Measurements from ENCODE around the gene ETDC.

Gene ETDC

GRCh38 chrX:135304741-135305140 lies 4.5 kb upstream of the ETDC start:
- no peak overlapping the region for H2AFZ ChIP-seq (ENCODE audit: low read length)
- no peaks in the 10 kb centered on the region for H3K9me2 ChIP-seq (replicated peaks; ENCODE audit: insufficient read depth, low read length)
- no peaks in the 10 kb centered on the region for H4K20me1 ChIP-seq (ENCODE audit: insufficient read depth, low read length)
- H3K4me3 ChIP-seq (ENCODE audit: low read length): no peak overlapping the region
- H3F3A ChIP-seq (ENCODE audit: insufficient read depth, low read length): peaks cover 4% of the 10 kb centered on the region; the same call in 1 of the 2 replicates
- H3K27me3 ChIP-seq (replicated peaks; ENCODE audit: insufficient read depth, low read length): no peaks in the 10 kb centered on the region
- no peaks in the 10 kb centered on the region for H3K36me3 ChIP-seq (replicated peaks; ENCODE audit: insufficient read depth, low read length)
- no peaks in the 10 kb centered on the region for H3K79me2 ChIP-seq (ENCODE audit: low read length)
- TF ChIP-seq CTCF (IDR thresholded peaks at IDR 0.05; ENCODE audit: low read length): no peak
- TF ChIP-seq EZH2 (optimal IDR thresholded peaks at IDR 0.05; ENCODE audit: low read depth, low read length): no peak
- TF ChIP-seq EZH2phosphoT487 (IDR thresholded peaks at IDR 0.05; ENCODE audit: low read length): no peak
- no peak overlapping the region for H3K4me2 ChIP-seq (ENCODE audit: low read depth, low read length)
- DNase-seq: no peak
- H3K4me1 ChIP-seq (ENCODE audit: low read length): peaks cover 17% of the 10 kb centered on the region
- H3K9ac ChIP-seq (ENCODE audit: low read length): no peak overlapping the region
- H3K9me3 ChIP-seq (replicated peaks; ENCODE audit: insufficient read depth, low read length): no peaks in the 10 kb centered on the region
- H3K27ac ChIP-seq (ENCODE audit: low read length): no peak overlapping the region

GRCh38 chrX:135307171-135307570 lies 2.1 kb upstream of the ETDC start:
- no peak overlapping the region for H3K9ac ChIP-seq (ENCODE audit: low read length)
- H3K9me3 ChIP-seq (replicated peaks; ENCODE audit: insufficient read depth, low read length): no peaks in the 10 kb centered on the region
- H3K27me3 ChIP-seq (replicated peaks; ENCODE audit: insufficient read depth, low read length): no peaks in the 10 kb centered on the region
- H2AFZ ChIP-seq (ENCODE audit: low read length): no peak overlapping the region
- H3K4me2 ChIP-seq (ENCODE audit: low read depth, low read length): no peak overlapping the region
- no peaks in the 10 kb centered on the region for H3K36me3 ChIP-seq (replicated peaks; ENCODE audit: insufficient read depth, low read length)
- H3K79me2 ChIP-seq (ENCODE audit: low read length): no peaks in the 10 kb centered on the region
- H3K4me3 ChIP-seq (ENCODE audit: low read length): no peak overlapping the region
- no peak overlapping the region for H3K27ac ChIP-seq (ENCODE audit: low read length)
- H3F3A ChIP-seq (ENCODE audit: insufficient read depth, low read length): peaks cover 4% of the 10 kb centered on the region; the same call in 1 of the 2 replicates
- DNase-seq: no peak
- H3K4me1 ChIP-seq (ENCODE audit: low read length): peaks cover 17% of the 10 kb centered on the region
- TF ChIP-seq EZH2phosphoT487 (IDR thresholded peaks at IDR 0.05; ENCODE audit: low read length) (no peak), EZH2 (optimal IDR thresholded peaks at IDR 0.05; ENCODE audit: low read depth, low read length) (no peak), CTCF (IDR thresholded peaks at IDR 0.05; ENCODE audit: low read length) (no peak)
- H3K9me2 ChIP-seq (replicated peaks; ENCODE audit: insufficient read depth, low read length): no peaks in the 10 kb centered on the region
- H4K20me1 ChIP-seq (ENCODE audit: insufficient read depth, low read length): no peaks in the 10 kb centered on the region

- DNase-seq: peak; percentile 78
- Histone ChIP-seq H3K4me2 (ENCODE audit: low read depth, low read length) (peak overlapping the region; percentile 12; the same call in 1 of the 2 replicates), H3K36me3 (replicated peaks; ENCODE audit: insufficient read depth, low read length) (no peaks in the 10 kb centered on the region), H3K9ac (ENCODE audit: low read length) (no peak overlapping the region), H3F3A (ENCODE audit: insufficient read depth, low read length) (peaks cover 4% of the 10 kb centered on the region; the same call in 1 of the 2 replicates), H3K27me3 (replicated peaks; ENCODE audit: insufficient read depth, low read length) (no peaks in the 10 kb centered on the region), H3K27ac (ENCODE audit: low read length) (no peak overlapping the region; the same call in 1 of the 2 replicates), H3K9me2 (replicated peaks; ENCODE audit: insufficient read depth, low read length) (no peaks in the 10 kb centered on the region), H2AFZ (ENCODE audit: low read length) (no peak overlapping the region), H3K4me1 (ENCODE audit: low read length) (peaks cover 17% of the 10 kb centered on the region), H3K4me3 (ENCODE audit: low read length) (no peak overlapping the region), H3K79me2 (ENCODE audit: low read length) (no peaks in the 10 kb centered on the region), H4K20me1 (ENCODE audit: insufficient read depth, low read length) (no peaks in the 10 kb centered on the region), H3K9me3 (replicated peaks; ENCODE audit: insufficient read depth, low read length) (no peaks in the 10 kb centered on the region)
- TF ChIP-seq EZH2phosphoT487 (IDR thresholded peaks at IDR 0.05; ENCODE audit: low read length) (no peak), CTCF (IDR thresholded peaks at IDR 0.05; ENCODE audit: low read length) (no peak), EZH2 (optimal IDR thresholded peaks at IDR 0.05; ENCODE audit: low read depth, low read length) (no peak)
These were observed 880 bp upstream of the ETDC start for GRCh38 chrX:135308345-135308855.
